Neural progenitor cell (in vitro differentiated cells): Measurements from ENCODE around the gene SNX30.

Experiments used
- EZH2 ChIP-seq: fragments of 200-600 bp; sonication (generic); IDR thresholded peaks from 2 replicates; pipeline ENCODE4 v1.6.1; 2017; ENCODE audit warnings: antibody characterized with exemption, mild to moderate bottlenecking, moderate library complexity
- EZH2phosphoT487 ChIP-seq: fragments of 200-600 bp; sonication (generic); IDR thresholded peaks from 2 replicates; pipeline ENCODE4 v1.6.1; 2017; ENCODE audit warnings: antibody characterized with exemption
- TF ChIP-seq, protein P1 (sequence below): fragments of 200-600 bp; sonication (generic); IDR thresholded peaks from 2 replicates; pipeline ENCODE4 v1.5.1; 2017; ENCODE audit warnings: antibody characterized with exemption, mild to moderate bottlenecking

DNA sequence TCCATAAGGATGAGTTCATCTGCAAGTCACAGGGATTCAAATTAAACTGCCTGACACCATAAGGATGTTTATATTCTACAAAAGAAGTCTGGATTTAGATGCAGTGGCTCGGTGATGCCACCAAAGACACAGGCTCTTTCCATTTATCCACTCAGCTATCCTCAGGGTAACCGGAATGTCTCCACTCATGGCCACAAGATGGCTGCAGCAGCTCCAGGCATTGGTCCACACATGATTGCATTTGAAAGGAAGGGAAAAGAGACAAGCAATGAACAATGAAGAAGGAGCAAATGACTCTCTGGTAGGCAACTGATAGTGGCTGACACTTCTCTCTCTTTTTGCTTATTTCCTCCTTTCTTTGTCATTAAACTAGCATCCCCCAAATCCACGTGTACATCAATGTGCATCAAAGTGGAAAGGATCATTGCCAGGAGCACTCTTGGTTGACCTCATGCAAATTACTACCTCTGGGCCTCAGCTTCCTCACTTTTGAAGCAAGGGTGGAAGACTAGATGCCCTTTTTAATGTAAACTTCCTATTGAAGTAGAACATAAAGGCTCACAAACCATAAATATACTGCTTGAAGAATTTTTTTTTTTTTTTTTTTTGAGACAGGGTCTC is 7.2 kb upstream of the SNX30 start:
- TF ChIP-seq EZH2 (no peak), EZH2phosphoT487 (no peak)
- TF ChIP-seq, protein P1, sequence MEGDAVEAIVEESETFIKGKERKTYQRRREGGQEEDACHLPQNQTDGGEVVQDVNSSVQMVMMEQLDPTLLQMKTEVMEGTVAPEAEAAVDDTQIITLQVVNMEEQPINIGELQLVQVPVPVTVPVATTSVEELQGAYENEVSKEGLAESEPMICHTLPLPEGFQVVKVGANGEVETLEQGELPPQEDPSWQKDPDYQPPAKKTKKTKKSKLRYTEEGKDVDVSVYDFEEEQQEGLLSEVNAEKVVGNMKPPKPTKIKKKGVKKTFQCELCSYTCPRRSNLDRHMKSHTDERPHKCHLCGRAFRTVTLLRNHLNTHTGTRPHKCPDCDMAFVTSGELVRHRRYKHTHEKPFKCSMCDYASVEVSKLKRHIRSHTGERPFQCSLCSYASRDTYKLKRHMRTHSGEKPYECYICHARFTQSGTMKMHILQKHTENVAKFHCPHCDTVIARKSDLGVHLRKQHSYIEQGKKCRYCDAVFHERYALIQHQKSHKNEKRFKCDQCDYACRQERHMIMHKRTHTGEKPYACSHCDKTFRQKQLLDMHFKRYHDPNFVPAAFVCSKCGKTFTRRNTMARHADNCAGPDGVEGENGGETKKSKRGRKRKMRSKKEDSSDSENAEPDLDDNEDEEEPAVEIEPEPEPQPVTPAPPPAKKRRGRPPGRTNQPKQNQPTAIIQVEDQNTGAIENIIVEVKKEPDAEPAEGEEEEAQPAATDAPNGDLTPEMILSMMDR = no peak
